Stimulated activated memory B cell treated with anti-CD40 and anti-IgM and Interleukin-4, amounts not matched to agents 10 μg/mL and 1 μg/mL and 100 μg/mL, for 72 hours (primary cell): ENCODE results near the gene GPR39.
A peak's percentile ranks its signal among the peaks of the same experiment; 100 is the strongest.

Source experiments
- ATAC-seq: fragments of 150-1000 bp; cut with Tn5 transposase; 2 replicates; pipeline ENCODE4 v1.10.0; 2021
- H3K27ac Mint-ChIP-seq: one replicate; pipeline ENCODE4 v1.8.0; 2022; ENCODE audit warnings: mild to moderate bottlenecking, mixed read lengths
- H3K27me3 Mint-ChIP-seq: one replicate; pipeline ENCODE4 v1.8.0; 2022; ENCODE audit warnings: mixed read lengths
- H3K36me3 Mint-ChIP-seq: one replicate; pipeline ENCODE4 v1.8.0; 2022; ENCODE audit warnings: mixed read lengths
- H3K4me1 Mint-ChIP-seq: one replicate; pipeline ENCODE4 v1.8.0; 2022; ENCODE audit warnings: mixed read lengths
- H3K4me3 Mint-ChIP-seq: one replicate; pipeline ENCODE4 v1.8.0; 2022; ENCODE audit warnings: mild to moderate bottlenecking, moderate library complexity, mixed read lengths
- H3K9me3 Mint-ChIP-seq: one replicate; pipeline ENCODE4 v1.8.0; 2022; ENCODE audit warnings: mixed read lengths

GPR39 gene

DNA sequence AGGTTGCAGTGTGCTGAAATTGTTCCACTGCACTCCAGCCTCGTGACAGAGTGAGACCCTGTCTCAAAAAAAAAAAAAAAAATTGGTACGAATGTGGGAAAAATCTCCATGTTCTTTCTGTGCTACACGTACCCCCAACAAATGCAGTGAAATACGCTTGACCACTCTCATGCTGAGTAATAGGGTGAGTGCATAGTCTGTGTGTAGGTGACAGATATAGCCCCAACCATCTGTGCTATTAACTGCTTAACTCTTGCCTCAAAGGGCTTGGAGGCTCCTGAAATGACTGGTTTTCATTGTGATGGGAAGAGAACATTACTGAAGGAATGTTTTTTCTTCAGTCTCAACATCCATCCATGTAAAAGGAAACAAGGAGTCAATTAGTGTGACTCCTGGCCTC lies 237.7 kb downstream of the GPR39 start:
- Mint-ChIP-seq H3K4me3 (no peak overlapping the region), H3K36me3 (no peaks in the 10 kb centered on the region), H3K4me1 (no peaks in the 10 kb centered on the region), H3K27me3 (peaks cover 7% of the 10 kb centered on the region), H3K27ac (no peak overlapping the region), H3K9me3 (no peaks in the 10 kb centered on the region)
- ATAC-seq: no peak

DNA sequence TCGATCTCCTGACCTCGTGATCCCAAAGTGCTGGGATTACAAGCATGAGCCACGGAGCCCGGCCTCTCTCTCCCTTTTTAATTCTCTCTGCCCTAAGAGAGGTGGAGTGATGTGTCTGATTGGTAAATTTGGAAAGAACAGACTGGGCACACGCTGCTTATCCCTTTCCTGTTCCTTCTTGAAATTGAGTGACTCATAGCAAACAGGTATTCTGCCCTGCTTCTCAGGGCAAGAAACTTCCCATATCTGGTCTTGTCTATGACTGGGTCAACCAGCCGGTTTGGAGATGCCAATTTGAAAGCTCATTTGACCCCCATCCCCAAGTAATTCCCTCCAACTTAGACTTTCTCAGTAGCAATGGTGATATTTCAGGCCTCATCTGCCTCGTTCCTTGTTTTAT lies 238.4 kb downstream of the GPR39 start:
- H3K27ac Mint-ChIP-seq: no peak overlapping the region
- no peaks in the 10 kb centered on the region for H3K9me3 Mint-ChIP-seq
- H3K4me3 Mint-ChIP-seq: no peak overlapping the region
- no peaks in the 10 kb centered on the region for H3K4me1 Mint-ChIP-seq
- H3K36me3 Mint-ChIP-seq: no peaks in the 10 kb centered on the region
- peaks cover 3% of the 10 kb centered on the region for H3K27me3 Mint-ChIP-seq
- ATAC-seq: no peak

DNA sequence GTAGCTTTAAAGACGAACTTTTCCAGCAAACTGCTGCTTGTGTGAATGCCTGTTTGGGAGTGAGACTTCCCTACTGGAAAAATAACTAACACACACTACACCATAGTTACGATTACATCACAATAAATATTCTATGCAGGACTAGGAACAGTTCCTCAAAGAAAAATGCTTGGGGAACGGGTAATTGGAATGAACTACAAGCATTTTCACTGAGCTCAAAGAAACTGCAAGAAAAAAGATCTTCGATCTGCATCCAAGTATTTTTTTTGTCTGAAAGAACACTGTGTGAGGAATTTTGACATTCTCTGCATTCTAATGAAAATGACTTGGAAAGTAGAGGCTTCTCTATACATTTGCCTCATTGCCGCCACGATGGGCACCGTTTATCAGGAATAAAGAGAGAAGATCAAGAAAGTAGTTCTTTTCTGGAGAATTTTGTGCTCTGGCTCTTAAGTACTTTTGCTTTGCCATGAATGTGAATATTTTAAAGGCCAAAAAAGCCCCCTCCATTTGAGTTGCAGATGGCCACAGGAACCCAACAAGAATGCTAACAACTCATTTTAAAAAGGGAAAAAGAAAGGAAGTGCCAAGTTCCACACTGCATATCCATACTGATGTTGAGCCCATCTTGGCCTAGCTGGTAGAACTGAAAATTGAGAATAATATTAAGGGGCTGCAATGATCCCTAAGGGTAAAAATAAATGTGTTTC lies 239.8 kb downstream of the GPR39 start:
- Mint-ChIP-seq H3K27me3 (peaks cover 9% of the 10 kb centered on the region), H3K4me1 (no peaks in the 10 kb centered on the region), H3K27ac (no peak overlapping the region), H3K4me3 (no peak overlapping the region), H3K36me3 (no peaks in the 10 kb centered on the region), H3K9me3 (no peaks in the 10 kb centered on the region)
- no peak for ATAC-seq

DNA sequence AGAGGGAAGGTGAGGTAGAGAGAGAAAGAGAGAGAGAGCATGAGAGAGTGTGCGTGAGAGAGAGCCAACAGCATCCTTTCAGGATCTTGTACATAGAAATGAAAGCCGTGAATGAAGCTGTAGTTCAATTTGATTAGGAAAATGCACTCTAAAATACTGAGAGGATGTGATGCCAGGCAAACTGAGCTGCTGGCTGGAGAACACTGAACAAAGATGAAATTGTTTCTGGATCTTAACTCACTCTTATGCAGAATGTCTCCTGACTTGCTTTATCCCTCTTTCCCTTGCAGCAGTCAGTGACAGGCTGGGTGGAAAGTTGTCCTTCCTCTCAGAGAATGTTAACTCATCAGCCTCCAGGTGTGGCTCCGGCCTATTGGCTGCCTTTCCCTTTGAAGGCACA lies 242.7 kb downstream of the GPR39 start:
- ATAC-seq: no peak
- Mint-ChIP-seq H3K4me3 (no peak overlapping the region), H3K27me3 (peaks cover 15% of the 10 kb centered on the region), H3K27ac (no peak overlapping the region), H3K4me1 (no peaks in the 10 kb centered on the region), H3K9me3 (no peaks in the 10 kb centered on the region), H3K36me3 (no peaks in the 10 kb centered on the region)

GRCh38 chr2:132662732-132663131 lies 246.1 kb downstream of the GPR39 start:
- H3K36me3 Mint-ChIP-seq: no peaks in the 10 kb centered on the region
- H3K27me3 Mint-ChIP-seq: peaks cover 40% of the 10 kb centered on the region
- ATAC-seq: no peak
- no peak overlapping the region for H3K27ac Mint-ChIP-seq
- no peak overlapping the region for H3K4me3 Mint-ChIP-seq
- no peaks in the 10 kb centered on the region for H3K9me3 Mint-ChIP-seq
- no peaks in the 10 kb centered on the region for H3K4me1 Mint-ChIP-seq

DNA sequence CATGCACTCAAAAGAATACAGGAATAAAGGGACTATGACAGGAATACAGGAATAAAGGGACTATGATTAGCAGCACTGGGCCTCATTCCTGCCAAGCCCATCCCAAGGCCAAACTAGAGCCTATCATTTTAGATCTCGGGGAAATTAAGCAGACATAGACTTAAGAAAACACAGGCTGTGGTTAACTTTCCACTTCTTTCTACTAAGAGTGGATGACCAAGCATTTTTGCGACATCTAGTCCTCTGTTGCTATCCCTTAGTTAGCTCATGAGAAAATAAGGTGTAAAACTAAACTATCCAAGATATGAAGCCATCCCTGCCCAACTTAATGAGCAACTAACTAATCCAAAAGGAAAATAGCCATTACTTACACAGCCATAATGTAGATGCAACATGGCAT lies 247.5 kb downstream of the GPR39 start:
- Mint-ChIP-seq H3K4me1 (peaks cover 5% of the 10 kb centered on the region), H3K27ac (no peak overlapping the region), H3K4me3 (no peak overlapping the region), H3K9me3 (no peaks in the 10 kb centered on the region), H3K36me3 (no peaks in the 10 kb centered on the region), H3K27me3 (peaks cover 53% of the 10 kb centered on the region)
- no peak for ATAC-seq

- H3K9me3 Mint-ChIP-seq: no peaks in the 10 kb centered on the region
- H3K4me3 Mint-ChIP-seq: no peak overlapping the region
- no peak for ATAC-seq
- peaks cover 5% of the 10 kb centered on the region for H3K4me1 Mint-ChIP-seq
- H3K36me3 Mint-ChIP-seq: no peaks in the 10 kb centered on the region
- H3K27ac Mint-ChIP-seq: no peak overlapping the region
- peaks cover 55% of the 10 kb centered on the region for H3K27me3 Mint-ChIP-seq
Measured at GRCh38 chr2:132665401-132666140, 249.0 kb downstream of the GPR39 start.

- no peaks in the 10 kb centered on the region for H3K36me3 Mint-ChIP-seq
- no peak overlapping the region for H3K27ac Mint-ChIP-seq
- H3K4me1 Mint-ChIP-seq: peaks cover 11% of the 10 kb centered on the region
- H3K4me3 Mint-ChIP-seq: no peak overlapping the region
- no peaks in the 10 kb centered on the region for H3K9me3 Mint-ChIP-seq
- ATAC-seq: no peak
- H3K27me3 Mint-ChIP-seq: peaks cover 69% of the 10 kb centered on the region
Measured at GRCh38 chr2:132667706-132668105, 251.1 kb downstream of the GPR39 start.

- Mint-ChIP-seq H3K27me3 (peaks cover 75% of the 10 kb centered on the region), H3K36me3 (no peaks in the 10 kb centered on the region), H3K9me3 (no peaks in the 10 kb centered on the region), H3K4me1 (peaks cover 11% of the 10 kb centered on the region), H3K4me3 (no peak overlapping the region), H3K27ac (no peak overlapping the region)
- ATAC-seq: peak; percentile 9
Measured at GRCh38 chr2:132668189-132668823, 251.7 kb downstream of the GPR39 start.

GRCh38 chr2:132668987-132669907 lies 252.6 kb downstream of the GPR39 start:
- Mint-ChIP-seq H3K4me1 (peaks cover 11% of the 10 kb centered on the region), H3K36me3 (no peaks in the 10 kb centered on the region), H3K27me3 (peaks cover 71% of the 10 kb centered on the region), H3K9me3 (no peaks in the 10 kb centered on the region), H3K4me3 (no peak overlapping the region), H3K27ac (no peak overlapping the region)
- no peak for ATAC-seq

DNA sequence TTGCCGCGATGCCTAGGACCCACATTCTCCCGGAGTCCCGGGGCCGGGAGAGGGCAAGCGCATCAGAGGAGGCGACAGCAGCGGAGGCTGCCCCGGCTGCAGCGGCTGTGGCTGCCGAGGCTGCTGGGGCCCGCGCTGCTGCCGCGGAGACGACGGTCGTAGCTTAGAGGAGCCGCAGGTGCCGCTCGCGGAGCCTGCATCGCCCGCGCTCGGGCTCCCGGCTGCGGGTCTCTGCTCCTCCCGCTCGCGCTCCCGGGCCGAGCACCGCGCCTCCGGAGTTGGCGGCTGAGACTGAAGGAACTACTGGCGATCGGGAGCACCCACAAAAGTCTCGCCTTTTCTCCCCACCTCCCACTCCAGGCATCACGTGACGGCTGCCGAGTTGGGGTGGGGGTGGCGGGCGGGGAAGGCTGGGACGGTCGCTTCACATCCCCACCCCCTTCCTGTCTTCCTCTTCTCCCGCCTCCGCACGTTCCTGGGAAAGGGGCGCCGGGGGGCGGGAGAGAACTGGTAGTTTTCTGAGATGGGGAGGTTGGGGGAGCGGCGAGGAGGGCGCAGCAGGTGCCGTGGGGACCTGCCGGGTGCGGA lies 253.4 kb downstream of the GPR39 start, which contains the start of gene LYPD1:
TSS of gene LYPD1 (minus strand) at position 298 of the 588 bp plus-strand sequence. CDS start at position 25, 273 bp downstream.
- ATAC-seq: no peak
- Mint-ChIP-seq H3K27me3 (peaks cover 71% of the 10 kb centered on the region), H3K36me3 (no peaks in the 10 kb centered on the region), H3K27ac (no peak within 1 kb of the TSS), H3K4me3 (peak within 1 kb of the TSS; percentile 39), H3K9me3 (no peaks in the 10 kb centered on the region), H3K4me1 (peaks cover 11% of the 10 kb centered on the region)

- peak overlapping the region; percentile 8 for H3K4me3 Mint-ChIP-seq
- ATAC-seq: peak; percentile 46
- H3K27me3 Mint-ChIP-seq: peaks cover 73% of the 10 kb centered on the region
Measured at GRCh38 chr2:132670496-132671150, 254.0 kb downstream of the GPR39 start.

GRCh38 chr2:132671151-132671835 lies 254.7 kb downstream of the GPR39 start:
- Mint-ChIP-seq H3K27me3 (peaks cover 66% of the 10 kb centered on the region), H3K4me3 (peak overlapping the region; percentile 8), H3K9me3 (no peaks in the 10 kb centered on the region), H3K4me1 (peaks cover 11% of the 10 kb centered on the region), H3K36me3 (no peaks in the 10 kb centered on the region), H3K27ac (no peak overlapping the region)
- ATAC-seq: no peak

More at GRCh38 chr2:132670496-132671150, 254.0 kb downstream of the GPR39 start:
- no peaks in the 10 kb centered on the region for H3K9me3 Mint-ChIP-seq
- no peak overlapping the region for H3K27ac Mint-ChIP-seq
- no peaks in the 10 kb centered on the region for H3K36me3 Mint-ChIP-seq
- H3K4me1 Mint-ChIP-seq: peaks cover 11% of the 10 kb centered on the region

- Mint-ChIP-seq H3K36me3 (no peaks in the 10 kb centered on the region), H3K4me1 (no peaks in the 10 kb centered on the region), H3K27ac (no peak overlapping the region), H3K27me3 (peaks cover 21% of the 10 kb centered on the region), H3K4me3 (no peak overlapping the region), H3K9me3 (no peaks in the 10 kb centered on the region)
- ATAC-seq: no peak
Measured at GRCh38 chr2:132676999-132677398, 260.4 kb downstream of the GPR39 start.
